Ovary (tissue), 3 donors: Measurements from ENCODE around the gene SMIM30.

ENCODE experiments used
- CTCF ChIP-seq, 3 donors: fragments of 450-650 bp in 2 of 3; fragments of 200-600 bp in 1 of 3; IDR thresholded peaks; one replicate each; pipeline versions ENCODE4 v1.5.1 to v1.8.0; 2016 to 2022; ENCODE audit warnings: antibody characterized with exemption in 3 of 3, mild to moderate bottlenecking in 1 of 3
- POLR2A ChIP-seq: fragments of 450-650 bp; IDR thresholded peaks from one replicate; pipeline ENCODE4 v1.6.1; 2017; ENCODE audit warnings: antibody characterized with exemption, mild to moderate bottlenecking, moderate library complexity
- donor health status: DM: no; HTN: no; CAD: no.

DNA sequence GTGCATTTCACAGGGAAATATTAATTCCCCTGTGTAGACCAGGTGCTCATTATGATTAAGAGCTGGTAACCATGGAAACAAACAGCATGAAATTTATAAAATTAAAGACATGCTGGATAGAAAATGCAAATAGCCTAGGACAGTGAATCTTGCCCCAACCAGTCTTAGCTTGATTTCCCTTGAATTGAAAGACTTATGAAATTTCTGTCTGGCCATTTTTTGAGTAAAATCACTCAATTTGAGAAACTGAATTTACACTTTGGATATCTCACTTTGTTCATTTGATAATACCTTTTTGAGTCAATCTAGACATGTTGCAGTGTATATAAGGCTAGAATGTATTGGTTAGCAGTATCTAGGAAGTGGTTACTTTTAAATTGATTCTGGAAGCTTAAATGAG, 4.4 kb upstream of the SMIM30 start:
- no peak for TF ChIP-seq CTCF (IDR thresholded peaks at IDR 0.05)
- TF ChIP-seq POLR2A = no peak
